Activated CD4-positive, alpha-beta T cell treated with anti-CD3 and anti-CD28 coated beads for 36 hours (primary cell): ENCODE measurements around the gene SLC7A4. TPM values are rescaled to one million over a fixed set of nuclear protein-coding genes. Genes with fewer than 3 reads are reported as not detected.

Experiments
- ATAC-seq: fragments of 200-7000 bp; cut with Tn5 transposase; one replicate; pipeline ENCODE4 v1.10.0; 2021; ENCODE audit warnings: mild to moderate bottlenecking, moderate library complexity
- CTCF ChIA-PET: fragments of 350-600 bp; sonication (Branson Sonifier 250); formaldehyde crosslinking; loops from one replicate; lab custom pipeline; 2021; ENCODE audit warnings: antibody characterized with exemption; lab: Charles Lee
- POLR2A ChIA-PET: fragments of 350-600 bp; sonication (Branson Sonifier 250); formaldehyde crosslinking; loops from one replicate; lab custom pipeline; 2021; ENCODE audit warnings: antibody characterized with exemption, inconsistent platforms; lab: Charles Lee
- DNase-seq: peaks from one replicate; pipeline ENCODE4 v3.0.0-alpha.2; 2020
- H3K27ac Mint-ChIP-seq: one replicate; pipeline ENCODE4 v1.8.0; 2021; ENCODE audit warnings: mixed read lengths
- H3K27me3 Mint-ChIP-seq: one replicate; pipeline ENCODE4 v1.8.0; 2021; ENCODE audit warnings: mixed read lengths
- H3K36me3 Mint-ChIP-seq: one replicate; pipeline ENCODE4 v1.8.0; 2021; ENCODE audit warnings: low read depth, mixed read lengths
- H3K4me1 Mint-ChIP-seq: one replicate; pipeline ENCODE4 v1.8.0; 2021; ENCODE audit warnings: mixed read lengths
- H3K4me3 Mint-ChIP-seq: one replicate; pipeline ENCODE4 v1.8.0; 2021; ENCODE audit warnings: mild to moderate bottlenecking, moderate library complexity, mixed read lengths
- H3K9me3 Mint-ChIP-seq: one replicate; pipeline ENCODE4 v1.8.0; 2021; ENCODE audit warnings: low read depth, mixed read lengths
- intact Hi-C, 2 experiments: fragments of 100-400 bp; cut with DNase I in 1 of 2; cut with micrococcal nuclease in 1 of 2; formaldehyde crosslinking; loops; one replicate each; pipeline versions ENCODE4 v1.14.2 to v1.15.1; 2022 to 2024; cut with DNase I, micrococcal nuclease
- total RNA-seq, 2 experiments: library from RNA; stranded (reverse); gene quantifications; one replicate each; pipeline ENCODE4 v1.2.3, GENCODE V29; 2021

The SLC7A4 gene
- total RNA-seq, 2 experiments from 2014 or later = not detected

GRCh38 chr22:20992456-20993303 lies 39.7 kb downstream of the SLC7A4 start:
- intact Hi-C loops = no loop called here
- Mint-ChIP-seq H3K36me3 (peaks cover 6% of the 10 kb centered on the region), H3K9me3 (no peaks in the 10 kb centered on the region), H3K27me3 (no peaks in the 10 kb centered on the region), H3K4me3 (no peak overlapping the region), H3K4me1 (no peaks in the 10 kb centered on the region), H3K27ac (no peak overlapping the region)
- DNase-seq (no peak), ATAC-seq (no peak)
- ChIA-PET CTCF (interaction anchor here (0.6 kb wide), 1 partner anchor 71 kb away, joined by 3 read pairs; no protein-coding TSS in a partner anchor), POLR2A (interaction anchor here (2.0 kb wide), 1 partner anchor 11 kb away, joined by 4 read pairs; the partner anchor contains the start of gene LZTR1)

GRCh38 chr22:20992056-20992442 lies 40.3 kb downstream of the SLC7A4 start:
- Mint-ChIP-seq H3K9me3 (no peaks in the 10 kb centered on the region), H3K27me3 (no peaks in the 10 kb centered on the region), H3K36me3 (peaks cover 6% of the 10 kb centered on the region), H3K4me3 (no peak overlapping the region), H3K4me1 (no peaks in the 10 kb centered on the region), H3K27ac (no peak overlapping the region)
- intact Hi-C loops = no loop called here
- no peak for ATAC-seq
- POLR2A ChIA-PET = no interaction called here
- DNase-seq = no peak
- CTCF ChIA-PET = interaction anchor here (0.6 kb wide), 1 partner anchor 70 kb away, joined by 3 read pairs; no protein-coding TSS in a partner anchor

GRCh38 chr22:20991252-20992055 lies 40.9 kb downstream of the SLC7A4 start:
- Mint-ChIP-seq H3K4me1 (no peaks in the 10 kb centered on the region), H3K36me3 (peaks cover 9% of the 10 kb centered on the region), H3K27me3 (no peaks in the 10 kb centered on the region), H3K9me3 (no peaks in the 10 kb centered on the region), H3K4me3 (no peak overlapping the region), H3K27ac (no peak overlapping the region)
- intact Hi-C loops = no loop called here
- POLR2A ChIA-PET = interaction anchor here (1.1 kb wide), 1 partner anchor 12 kb away, joined by 3 read pairs; no protein-coding TSS in a partner anchor
- DNase-seq (no peak), ATAC-seq (no peak)
- CTCF ChIA-PET = no interaction called here

GRCh38 chr22:20990184-20991180 lies 41.9 kb downstream of the SLC7A4 start:
- CTCF ChIA-PET = interaction anchor here (0.6 to 1.0 kb wide), 2 partner anchors 9 to 10 kb away, joined by 3 to 4 read pairs; partner anchors contain the start of gene LZTR1
- Mint-ChIP-seq H3K9me3 (no peaks in the 10 kb centered on the region), H3K27ac (no peak overlapping the region), H3K4me3 (no peak overlapping the region), H3K36me3 (peaks cover 11% of the 10 kb centered on the region), H3K4me1 (no peaks in the 10 kb centered on the region), H3K27me3 (no peaks in the 10 kb centered on the region)
- ATAC-seq = no peak
- intact Hi-C loops = no loop called here
- DNase-seq = no peak
- POLR2A ChIA-PET = interaction anchor here (1.1 kb wide), 1 partner anchor 11 kb away, joined by 3 read pairs; no protein-coding TSS in a partner anchor

GRCh38 chr22:20989323-20990138 lies 42.8 kb downstream of the SLC7A4 start:
- no peak overlapping the region for H3K4me3 Mint-ChIP-seq
- no peaks in the 10 kb centered on the region for H3K27me3 Mint-ChIP-seq
- no peak overlapping the region for H3K27ac Mint-ChIP-seq
- intact Hi-C loops = no loop called here
- CTCF ChIA-PET = interaction anchor here (1.0 kb wide), 1 partner anchor 8 kb away, joined by 4 read pairs; the partner anchor contains the start of gene LZTR1
- H3K9me3 Mint-ChIP-seq = no peaks in the 10 kb centered on the region
- ATAC-seq (no peak), DNase-seq (no peak)
- no peaks in the 10 kb centered on the region for H3K4me1 Mint-ChIP-seq
- POLR2A ChIA-PET = no interaction called here
- peaks cover 9% of the 10 kb centered on the region for H3K36me3 Mint-ChIP-seq

- intact Hi-C loops = no loop called here
- no peak for ATAC-seq
- H3K27ac Mint-ChIP-seq = no peak overlapping the region
- no peaks in the 10 kb centered on the region for H3K9me3 Mint-ChIP-seq
- no peaks in the 10 kb centered on the region for H3K27me3 Mint-ChIP-seq
- DNase-seq = no peak
- peaks cover 5% of the 10 kb centered on the region for H3K4me1 Mint-ChIP-seq
- POLR2A ChIA-PET = no interaction called here
- H3K36me3 Mint-ChIP-seq = peaks cover 15% of the 10 kb centered on the region
- CTCF ChIA-PET = no interaction called here
- H3K4me3 Mint-ChIP-seq = no peak overlapping the region
Measured at GRCh38 chr22:20988573-20989322, 43.6 kb downstream of the SLC7A4 start.

- no peaks in the 10 kb centered on the region for H3K27me3 Mint-ChIP-seq
- H3K4me3 Mint-ChIP-seq = no peak overlapping the region
- no peak overlapping the region for H3K27ac Mint-ChIP-seq
- DNase-seq = no peak
- no peak for ATAC-seq
- ChIA-PET POLR2A (no interaction called here), CTCF (no interaction called here)
- H3K36me3 Mint-ChIP-seq = peaks cover 17% of the 10 kb centered on the region
- peaks cover 14% of the 10 kb centered on the region for H3K4me1 Mint-ChIP-seq
- intact Hi-C loops = no loop called here
- H3K9me3 Mint-ChIP-seq = no peaks in the 10 kb centered on the region
Measured at GRCh38 chr22:20987375-20987774, 45.0 kb downstream of the SLC7A4 start.

- Mint-ChIP-seq H3K4me1 (peaks cover 16% of the 10 kb centered on the region), H3K9me3 (no peaks in the 10 kb centered on the region), H3K27me3 (no peaks in the 10 kb centered on the region), H3K36me3 (peaks cover 17% of the 10 kb centered on the region), H3K27ac (no peak overlapping the region), H3K4me3 (no peak overlapping the region)
- ChIA-PET POLR2A (no interaction called here), CTCF (no interaction called here)
- intact Hi-C loops = no loop called here
- DNase-seq (no peak), ATAC-seq (no peak)
Measured at GRCh38 chr22:20986365-20986764, 46.0 kb downstream of the SLC7A4 start.

- Mint-ChIP-seq H3K36me3 (peaks cover 14% of the 10 kb centered on the region), H3K4me1 (peaks cover 22% of the 10 kb centered on the region), H3K9me3 (no peaks in the 10 kb centered on the region), H3K27ac (no peak overlapping the region), H3K4me3 (no peak overlapping the region), H3K27me3 (no peaks in the 10 kb centered on the region)
- POLR2A ChIA-PET = no interaction called here
- ATAC-seq (no peak), DNase-seq (no peak)
- intact Hi-C loops = no loop called here
- CTCF ChIA-PET = no interaction called here
Measured at GRCh38 chr22:20985720-20986119, 46.6 kb downstream of the SLC7A4 start.
